ENCODE data around the gene PSMB10.
"Not testable (repeated sequence)": the region's sequence is repeated elsewhere in the genome, so short reads cannot be mapped to it uniquely, and the experiment has no call there.

PSMB10 gene

GRCh38 chr16:67924140-67924906, 12.3 kb downstream of the PSMB10 start:
- no peak for DNase-seq (ENCODE audit: low spot score)

- DNase-seq (ENCODE audit: low spot score), result no peak
These were observed 13.1 kb downstream of the PSMB10 start for GRCh38 chr16:67923414-67924116.

GRCh38 chr16:67922740-67923139, 13.9 kb downstream of the PSMB10 start:
- DNase-seq (ENCODE audit: low spot score), result no peak

- DNase-seq (ENCODE audit: low spot score), result no peak
These were observed 14.4 kb downstream of the PSMB10 start for GRCh38 chr16:67922221-67922620.

- DNase-seq (ENCODE audit: low spot score), result no peak
These were observed 16.9 kb downstream of the PSMB10 start for GRCh38 chr16:67919622-67920221.

- DNase-seq (ENCODE audit: low spot score), result peak; percentile 78
These were observed 18.8 kb downstream of the PSMB10 start for GRCh38 chr16:67917852-67918236.

- no peak for DNase-seq (ENCODE audit: low spot score)
These were observed 19.4 kb downstream of the PSMB10 start for GRCh38 chr16:67917140-67917851.

GRCh38 chr16:67915831-67916723, 20.6 kb downstream of the PSMB10 start:
- no peak for DNase-seq (ENCODE audit: low spot score)

- DNase-seq (ENCODE audit: low spot score), result not testable (repeated sequence)
These were observed 21.2 kb downstream of the PSMB10 start for GRCh38 chr16:67915496-67915769.

GRCh38 chr16:67914758-67915495, 21.7 kb downstream of the PSMB10 start:
- no peak for DNase-seq (ENCODE audit: low spot score)

- no peak for DNase-seq (ENCODE audit: low spot score)
These were observed 26.5 kb downstream of the PSMB10 start for GRCh38 chr16:67910158-67910557.

- DNase-seq (ENCODE audit: low spot score), result no peak
These were observed 27.5 kb downstream of the PSMB10 start for GRCh38 chr16:67909056-67909742.

GRCh38 chr16:67907397-67908180, 29.1 kb downstream of the PSMB10 start:
- no peak for DNase-seq (ENCODE audit: low spot score)

- DNase-seq (ENCODE audit: low spot score), result no peak
These were observed 33.8 kb downstream of the PSMB10 start for GRCh38 chr16:67902831-67903230.

- no peak for DNase-seq (ENCODE audit: low spot score)
These were observed 34.9 kb downstream of the PSMB10 start for GRCh38 chr16:67901734-67902133.

- peak; percentile 60 for DNase-seq (ENCODE audit: low spot score)
These were observed 39.4 kb downstream of the PSMB10 start for GRCh38 chr16:67897231-67897630.

- DNase-seq (ENCODE audit: low spot score), result peak; percentile 38
These were observed 42.8 kb downstream of the PSMB10 start for GRCh38 chr16:67893743-67894399.

- DNase-seq (ENCODE audit: low spot score), result peak; percentile 99
These were observed 43.5 kb downstream of the PSMB10 start, which contains the start of gene PSKH1 for GRCh38 chr16:67892899-67893742. PSKH1 (plus strand) TSS chr16:67893254; CDS start chr16:67908750, 15,496 bp downstream.

Data from AG08396 (cell line).